H1 (cell line): ENCODE measurements around the gene RHCG. TPM values are rescaled to one million over a fixed set of nuclear protein-coding genes. Genes with fewer than 3 reads are reported as not detected.

Experiments used
- CTCF ChIA-PET: fragments of 300-600 bp; sonication (Branson Sonifier 250); formaldehyde crosslinking; loops from one replicate; lab custom pipeline; 2021; ENCODE audit not compliant: partially characterized antibody; lab: Charles Lee
- POLR2A ChIA-PET: fragments of 300-600 bp; sonication (Branson Sonifier 250); formaldehyde crosslinking; loops from one replicate; lab custom pipeline; 2021; ENCODE audit warnings: inconsistent platforms; ENCODE audit not compliant: partially characterized antibody; lab: Charles Lee
- DNase-seq, 2 experiments: peaks; one replicate each; pipeline versions ENCODE4 v3.0.0 to v3.0.0-alpha.2; 2010 to 2022; ENCODE audit warnings: low spot score in 2 of 2, low read depth in 1 of 2, mixed read lengths in 1 of 2
- FAIRE-seq: peaks from 2 replicates; lab custom pipeline; 2011; peaks lifted over from hg19 to GRCh38; lab: Jason Lieb, UNC
- H2AFZ ChIP-seq: 2 replicates; pipeline ENCODE4 v1.8.1; 2012; ENCODE audit warnings: low read length, inconsistent platforms
- H2AK5ac ChIP-seq: 2 replicates; pipeline ENCODE4 v1.6.1; 2013; ENCODE audit warnings: low read depth, low read length
- H2BK120ac ChIP-seq: replicated peaks from 2 replicates; pipeline ENCODE3; 2013; ENCODE audit warnings: low read depth, low read length, inconsistent platforms
- H2BK12ac ChIP-seq: 2 replicates; pipeline ENCODE4 v1.6.1; 2013; ENCODE audit warnings: low read depth, low read length
- H2BK15ac ChIP-seq: 2 replicates; pipeline ENCODE4 v1.6.1; 2013; ENCODE audit warnings: low read length
- H2BK20ac ChIP-seq: 2 replicates; pipeline ENCODE4 v1.6.1; 2013; ENCODE audit warnings: low read length
- H2BK5ac ChIP-seq: 2 replicates; pipeline ENCODE4 v1.6.1; 2013; ENCODE audit warnings: low read depth, low read length
- H3K14ac ChIP-seq: 2 replicates; pipeline ENCODE4 v1.6.1; 2013; ENCODE audit warnings: inconsistent platforms; ENCODE audit not compliant: insufficient read length
- H3K18ac ChIP-seq: 2 replicates; pipeline ENCODE4 v1.6.1; 2013; ENCODE audit warnings: low read length; ENCODE audit errors: extremely low read depth
- H3K23ac ChIP-seq: 2 replicates; pipeline ENCODE4 v1.6.1; 2013; ENCODE audit warnings: inconsistent platforms; ENCODE audit not compliant: insufficient read length
- H3K23me2 ChIP-seq: 2 replicates; pipeline ENCODE4 v1.6.1; 2013; ENCODE audit warnings: low read depth, low read length
- H3K27ac ChIP-seq: 2 replicates; pipeline ENCODE4 v1.6.1; 2011; ENCODE audit warnings: low read depth, low read length, inconsistent platforms
- H3K27me3 ChIP-seq, 4 experiments: replicated peaks in 1 of 4; 1 replicate in 1 of 4; 2 replicates in 3 of 4; pipeline versions ENCODE4 v1.6.1 to v1.8.1; 2011 to 2013; ENCODE audit warnings: low read length in 3 of 4, mild to moderate bottlenecking in 3 of 4, inconsistent platforms in 2 of 4, mixed read lengths in 2 of 4, moderate library complexity in 1 of 4; ENCODE audit not compliant: control insufficient read depth in 3 of 4, insufficient read depth in 3 of 4; ENCODE audit errors: extremely low read depth in 1 of 4
- H3K36me3 ChIP-seq, 4 experiments: 2 replicates each; pipeline versions ENCODE4 v1.6.1 to v1.8.1; 2011 to 2013; ENCODE audit warnings: mild to moderate bottlenecking in 4 of 4, low read length in 3 of 4, moderate library complexity in 2 of 4, control low read depth in 1 of 4, inconsistent platforms in 1 of 4; ENCODE audit not compliant: insufficient read depth in 4 of 4, control insufficient read depth in 2 of 4
- H3K4ac ChIP-seq: replicated peaks from 2 replicates; pipeline ENCODE3; 2013; ENCODE audit warnings: low read length, low read depth, mixed read lengths, inconsistent platforms; ENCODE audit not compliant: insufficient read length
- H3K4me1 ChIP-seq, 4 experiments: replicated peaks in 1 of 4; 1 replicate in 1 of 4; 2 replicates in 3 of 4; pipeline versions ENCODE4 v1.6.1 to v1.8.1; 2011 to 2013; ENCODE audit warnings: low read length in 3 of 4, inconsistent platforms in 2 of 4, mixed read lengths in 1 of 4; ENCODE audit not compliant: insufficient read depth in 4 of 4, control insufficient read depth in 3 of 4
- H3K4me2 ChIP-seq, 2 experiments: 2 replicates each; pipeline versions ENCODE4 v1.6.1 to v1.8.1; 2011 to 2013; ENCODE audit warnings: low read depth in 2 of 2, low read length in 2 of 2, control low read depth in 1 of 2, inconsistent platforms in 1 of 2, mild to moderate bottlenecking in 1 of 2; ENCODE audit not compliant: insufficient read depth in 1 of 2
- H3K4me3 ChIP-seq, 4 experiments: fragments of 200-600, 300-600 bp in 1 of 4; sonication (generic), shearing (Covaris generic), sonication (Bioruptor Twin) in 1 of 4; 2 replicates each; pipeline versions ENCODE4 v1.5.1 to v1.8.1; 2011 to 2016; ENCODE audit warnings: low read length in 4 of 4, low read depth in 3 of 4, control low read depth in 2 of 4, inconsistent platforms in 2 of 4, mild to moderate bottlenecking in 2 of 4, mixed read lengths in 1 of 4, moderate library complexity in 1 of 4; ENCODE audit not compliant: insufficient read depth in 2 of 4; ENCODE audit errors: extremely low read depth in 1 of 4
- H3K56ac ChIP-seq: replicated peaks from 2 replicates; pipeline ENCODE3; 2013; ENCODE audit warnings: low read depth, mild to moderate bottlenecking, mixed read lengths, low read length, inconsistent platforms; ENCODE audit not compliant: insufficient read length
- H3K79me1 ChIP-seq: 2 replicates; pipeline ENCODE4 v1.6.1; 2013; ENCODE audit warnings: low read depth, low read length, control low read depth
- H3K79me2 ChIP-seq, 2 experiments: 2 replicates each; pipeline versions ENCODE4 v1.6.1 to v1.8.1; 2012 to 2013; ENCODE audit warnings: low read length in 2 of 2, mild to moderate bottlenecking in 2 of 2, inconsistent platforms in 1 of 2; ENCODE audit not compliant: insufficient read depth in 2 of 2, control insufficient read depth in 1 of 2
- H3K9ac ChIP-seq, 4 experiments: replicated peaks in 1 of 4; 1 replicate in 1 of 4; 2 replicates in 3 of 4; pipeline versions ENCODE4 v1.6.1 to v1.8.1; 2011 to 2013; ENCODE audit warnings: low read depth in 3 of 4, low read length in 3 of 4, control low read depth in 2 of 4, mild to moderate bottlenecking in 2 of 4, moderate library complexity in 2 of 4, inconsistent platforms in 1 of 4; ENCODE audit errors: extremely low read depth in 1 of 4
- H3K9me3 ChIP-seq, 2 experiments: 2 replicates each; pipeline versions ENCODE4 v1.6.1 to v1.8.1; 2012 to 2013; ENCODE audit warnings: mild to moderate bottlenecking in 2 of 2, moderate library complexity in 2 of 2, control low read depth in 1 of 2, inconsistent platforms in 1 of 2, low read depth in 1 of 2, low read length in 1 of 2, mixed read lengths in 1 of 2; ENCODE audit not compliant: insufficient read depth in 2 of 2
- H4K20me1 ChIP-seq, 2 experiments: replicated peaks in 1 of 2; 2 replicates each; pipeline versions ENCODE3 to v1.8.1; 2011 to 2013; ENCODE audit warnings: inconsistent platforms in 2 of 2, low read length in 2 of 2, mild to moderate bottlenecking in 1 of 2; ENCODE audit not compliant: insufficient read depth in 2 of 2, control insufficient read depth in 1 of 2
- H4K5ac ChIP-seq: 2 replicates; pipeline ENCODE4 v1.6.1; 2013; ENCODE audit warnings: low read length, low read depth, mixed read lengths, inconsistent platforms; ENCODE audit not compliant: insufficient read length
- H4K8ac ChIP-seq: 2 replicates; pipeline ENCODE4 v1.8.0; 2013; ENCODE audit warnings: mild to moderate bottlenecking, moderate library complexity, low read length, inconsistent platforms; ENCODE audit not compliant: insufficient read depth; ENCODE audit errors: extremely low read depth
- H4K91ac ChIP-seq: replicated peaks from 2 replicates; pipeline ENCODE3; 2013; ENCODE audit warnings: low read length, mixed read lengths, inconsistent platforms; ENCODE audit not compliant: insufficient read length
- BACH1 ChIP-seq: IDR thresholded peaks from 2 replicates; pipeline ENCODE4 v1.6.1; 2012; ENCODE audit warnings: low read length, improper control_type of control experiment
- CBX5 ChIP-seq: fragments of 300-800, 300-1000 bp; sonication (generic); IDR thresholded peaks from 2 replicates; pipeline ENCODE4 v1.7.1; 2016; ENCODE audit warnings: antibody characterized with exemption, low read length, low read depth
- CTCF ChIP-seq, 3 experiments: IDR thresholded peaks; 1 replicate in 2 of 3; 2 replicates in 1 of 3; pipeline versions ENCODE4 v1.5.1 to v1.6.1; 2011; ENCODE audit warnings: low read length in 3 of 3, mild to moderate bottlenecking in 3 of 3, inconsistent platforms in 2 of 3, low read depth in 1 of 3, moderate library complexity in 1 of 3; ENCODE audit not compliant: insufficient read depth in 1 of 3; ENCODE audit errors: control extremely low read depth in 1 of 3
- EGR1 ChIP-seq: IDR thresholded peaks from 2 replicates; pipeline ENCODE4 v1.6.1; 2011; ENCODE audit warnings: low read depth, low read length, borderline replicate concordance
- GABPA ChIP-seq: IDR thresholded peaks from 2 replicates; pipeline ENCODE4 v1.6.1; 2011; ENCODE audit warnings: mild to moderate bottlenecking, low read length, moderate library complexity, borderline replicate concordance; ENCODE audit not compliant: insufficient read depth
- MAX ChIP-seq: IDR thresholded peaks from 2 replicates; pipeline ENCODE4 v1.6.1; 2012; ENCODE audit warnings: inconsistent platforms
- RXRA ChIP-seq: IDR thresholded peaks from 2 replicates; pipeline ENCODE4 v1.6.1; 2011; ENCODE audit warnings: low read depth, mild to moderate bottlenecking, low read length, moderate library complexity; ENCODE audit not compliant: insufficient read depth
- SAP30 ChIP-seq: fragments of 300-600 bp; sonication (generic); IDR thresholded peaks from 2 replicates; pipeline ENCODE4 v1.7.1; 2012; ENCODE audit warnings: low read length, moderate library complexity, mild to moderate bottlenecking, inconsistent platforms; ENCODE audit not compliant: insufficient read depth, insufficient replicate concordance
- SIRT6 ChIP-seq: IDR thresholded peaks from one replicate; pipeline ENCODE4 v1.7.1; 2012; ENCODE audit warnings: low read length, inconsistent platforms
- TCF12 ChIP-seq: IDR thresholded peaks from 2 replicates; pipeline ENCODE4 v1.6.1; 2011; ENCODE audit warnings: low read depth, mild to moderate bottlenecking, low read length
- ZNF274 ChIP-seq: IDR thresholded peaks from 2 replicates; pipeline ENCODE4 v1.7.0; 2012; ENCODE audit warnings: low read length, borderline replicate concordance; ENCODE audit errors: extremely low read depth
- WGBS, 2 experiments: shearing (Covaris generic) in 1 of 2; methylation state at CpG; one replicate each; pipeline versions ENCODE4 v1.1.6 to v1.1.7; 2013 to 2015; ENCODE audit warnings: low lambda C conversion rate in 2 of 2, mixed read lengths in 2 of 2, inconsistent platforms in 1 of 2, low coverage in 1 of 2, missing lambda C conversion rate in 1 of 2; ENCODE audit not compliant: insufficient replicate concordance in 2 of 2, insufficient coverage in 1 of 2, insufficient read length in 1 of 2; ENCODE audit errors: extremely low coverage in 1 of 2, missing lambda C conversion rate in 1 of 2; 5-methylcytosine and 5-hydroxymethylcytosine counted together
- polyA plus RNA-seq, 7 experiments: library from polyadenylated mRNA; depleted of rRNA in 3 of 7; stranded (reverse) in 5 of 7; unstranded in 2 of 7; fragments of >200 nt in 5 of 7; fragments of 200-250 nt in 2 of 7; gene quantifications; 1 replicate in 5 of 7; 2 replicates in 1 of 7; 4 replicates in 1 of 7; pipeline versions ENCODE4 v1.2.1 to v1.2.3, GENCODE V29; 2011 to 2013; ENCODE audit warnings: missing spikeins in 2 of 7, mixed read lengths in 2 of 7
- total RNA-seq: library from RNA; stranded (reverse); fragmentation: NEBNext Ultra II Directional; extraction: Animal tissue kit (Norgen Biotek cat#: 25700); gene quantifications from 2 replicates; pipeline ENCODE4 v1.2.1, GENCODE V29; 2021

The RHCG gene
- total and polyA plus RNA-seq, 2 of the 8 experiments (the other 6 are each of a cell fraction or from before 2014, with no cell fraction given): 0.68 TPM; not detected in 1

GRCh38 chr15:89433686-89434085 is 62.7 kb downstream of the RHCG start:
- Histone ChIP-seq H2BK12ac (0 out of 2 replicates have a peak overlapping the region, but pooled peaks have one; percentile 17), H4K20me1 (no peaks in the 10 kb centered on the region), H3K4me2 (no peak overlapping the region), H3K14ac (no peak overlapping the region), H4K5ac (no peak overlapping the region), H2AK5ac (no peak overlapping the region), H3K56ac (no peak overlapping the region), H3K27ac (no peak overlapping the region), H3K23me2 (peaks cover 2% of the 10 kb centered on the region; the same call in 1 of the 2 replicates), H2BK20ac (no peak overlapping the region), H4K91ac (no peak overlapping the region), H3K27me3 (peaks cover 0 to 22% (median 12%) of the 10 kb centered on the region in 4 experiments; a peak in 6 of 7 replicates), H4K8ac (no peak overlapping the region), H3K4me3 (no peak overlapping the region), H2BK5ac (peak overlapping the region; percentile 44; the same call in 1 of the 2 replicates), H3K9me3 (no peaks in the 10 kb centered on the region), H2BK15ac (no peak overlapping the region), H3K4me1 (peaks cover 0 to 12% (median 3%) of the 10 kb centered on the region in 4 experiments; a peak in 3 of 7 replicates), H3K18ac (no peak overlapping the region), H3K4ac (no peak overlapping the region), H2AFZ (no peak overlapping the region), H3K36me3 (no peaks in the 10 kb centered on the region), H2BK120ac (no peak overlapping the region), H3K79me1 (no peaks in the 10 kb centered on the region), H3K23ac (no peak overlapping the region), H3K9ac (no peak overlapping the region; a peak in 2 of 7 replicates), H3K79me2 (no peaks in the 10 kb centered on the region)
- ChIA-PET CTCF (interaction anchor here (0.6 to 6.6 kb wide), 17 partner anchors 11 to 643 kb away, joined by 3 to 82 read pairs (median 7); no protein-coding TSS in a partner anchor), POLR2A (interaction anchor here (0.7 to 1.1 kb wide), 5 partner anchors 9 to 74 kb away, joined by 3 read pairs; no protein-coding TSS in a partner anchor)
- 100% methylated on average over 2 of the region's 2 CpGs; no CpG with 5 or more reads in 1 of the 2 experiments for WGBS, 2 experiments
- FAIRE-seq (no peak), DNase-seq (peak in 1 of 2 experiments; percentile 39)
- TF ChIP-seq CBX5 (no peak), BACH1 (no peak), SIRT6 (no peak), MAX (no peak), RXRA (no peak), CTCF (IDR thresholded peaks at IDR 0.05; ENCODE audit: control extremely low read depth in 1 of 3, insufficient read depth in 1 of 3, low read depth in 1 of 3, low read length in 3 of 3) (no peak), EGR1 (no peak), SAP30 (no peak), TCF12 (no peak), ZNF274 (no peak), GABPA (no peak)
